HG03196 (cell line): ENCODE results near the gene PCGF2.
A peak's percentile ranks its signal among the peaks of the same experiment; 100 is the strongest.
"Not testable (repeated sequence)": the region's sequence is repeated elsewhere in the genome, so short reads cannot be mapped to it uniquely, and the experiment has no call there.

Experiments used
- ATAC-seq: cut with Tn5 transposase; IDR thresholded peaks from one replicate; pipeline ENCODE4 v1.9.1; 2021; ENCODE audit not compliant: unreplicated experiment

Gene PCGF2

DNA sequence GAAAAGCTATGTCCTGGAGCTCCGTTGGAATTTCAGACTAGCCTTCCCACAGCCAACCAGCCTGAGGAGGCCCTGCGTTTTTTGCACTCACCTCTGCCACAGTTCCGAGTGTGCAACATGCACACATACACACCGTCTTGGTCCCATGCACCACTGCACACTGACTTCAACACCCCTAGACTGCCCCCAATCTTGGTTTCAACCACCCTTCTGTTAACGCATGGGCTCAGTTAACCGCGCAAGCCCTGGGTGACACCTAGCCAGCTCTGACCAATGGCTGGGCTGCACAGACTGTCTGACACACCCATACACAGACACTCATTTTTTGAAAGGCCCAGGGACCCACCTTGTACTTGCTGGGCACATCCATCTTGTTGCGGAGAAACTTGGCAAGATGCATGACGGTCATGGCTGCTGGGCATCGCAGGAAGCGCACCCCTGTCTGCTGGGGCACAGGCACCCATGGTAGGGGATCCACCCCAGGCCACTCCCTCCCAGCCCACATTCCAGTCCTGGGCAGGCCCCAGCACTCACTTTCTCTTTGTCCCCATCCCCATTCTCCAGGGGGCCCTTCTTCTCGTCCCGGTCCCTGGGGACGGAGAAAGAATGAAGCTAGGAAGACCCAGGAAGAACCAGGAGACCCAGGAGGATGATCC is 10.0 kb downstream of the PCGF2 start:
- no peak for ATAC-seq

DNA sequence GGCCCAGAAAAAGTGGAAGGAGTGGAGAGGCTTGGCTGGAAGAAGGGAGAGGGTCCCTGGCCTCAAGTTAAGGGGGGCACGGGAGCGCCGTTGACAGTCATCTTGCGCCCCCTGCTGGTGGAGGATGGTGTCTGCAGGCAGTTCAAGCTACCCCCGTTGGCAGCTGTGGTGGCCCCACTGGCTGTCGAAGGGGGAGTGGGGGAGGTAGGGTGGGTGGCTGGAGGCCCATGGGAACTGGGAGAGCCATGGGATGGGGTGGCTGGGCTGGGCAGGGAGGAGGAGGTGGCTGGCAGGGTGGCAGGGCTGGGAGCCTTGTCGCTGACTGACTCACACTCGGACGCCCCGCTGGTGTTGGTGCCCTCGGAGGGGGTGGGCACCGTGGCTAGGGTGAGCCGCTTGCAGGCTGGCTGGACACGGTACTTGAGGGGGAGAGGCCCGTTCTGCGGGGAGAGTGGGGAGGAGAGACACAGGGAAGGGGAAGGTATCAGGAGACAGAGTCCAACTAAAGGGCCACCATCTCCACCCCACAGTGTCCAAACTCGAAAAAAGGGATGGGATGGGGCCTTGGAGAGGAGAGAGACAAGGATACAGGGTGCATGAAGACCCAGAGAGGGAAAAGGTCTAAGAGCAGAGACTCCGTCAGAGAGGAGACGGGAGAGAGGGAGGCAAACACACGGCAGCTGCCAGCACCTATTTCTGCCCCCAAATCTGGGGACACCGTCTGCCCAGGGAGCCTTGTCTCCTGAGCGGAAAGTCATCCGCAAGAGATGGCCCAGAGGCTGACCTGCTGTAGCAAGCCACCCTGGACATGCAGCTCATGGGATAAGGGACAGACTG is 12.8 kb downstream of the PCGF2 start:
- no peak for ATAC-seq

DNA sequence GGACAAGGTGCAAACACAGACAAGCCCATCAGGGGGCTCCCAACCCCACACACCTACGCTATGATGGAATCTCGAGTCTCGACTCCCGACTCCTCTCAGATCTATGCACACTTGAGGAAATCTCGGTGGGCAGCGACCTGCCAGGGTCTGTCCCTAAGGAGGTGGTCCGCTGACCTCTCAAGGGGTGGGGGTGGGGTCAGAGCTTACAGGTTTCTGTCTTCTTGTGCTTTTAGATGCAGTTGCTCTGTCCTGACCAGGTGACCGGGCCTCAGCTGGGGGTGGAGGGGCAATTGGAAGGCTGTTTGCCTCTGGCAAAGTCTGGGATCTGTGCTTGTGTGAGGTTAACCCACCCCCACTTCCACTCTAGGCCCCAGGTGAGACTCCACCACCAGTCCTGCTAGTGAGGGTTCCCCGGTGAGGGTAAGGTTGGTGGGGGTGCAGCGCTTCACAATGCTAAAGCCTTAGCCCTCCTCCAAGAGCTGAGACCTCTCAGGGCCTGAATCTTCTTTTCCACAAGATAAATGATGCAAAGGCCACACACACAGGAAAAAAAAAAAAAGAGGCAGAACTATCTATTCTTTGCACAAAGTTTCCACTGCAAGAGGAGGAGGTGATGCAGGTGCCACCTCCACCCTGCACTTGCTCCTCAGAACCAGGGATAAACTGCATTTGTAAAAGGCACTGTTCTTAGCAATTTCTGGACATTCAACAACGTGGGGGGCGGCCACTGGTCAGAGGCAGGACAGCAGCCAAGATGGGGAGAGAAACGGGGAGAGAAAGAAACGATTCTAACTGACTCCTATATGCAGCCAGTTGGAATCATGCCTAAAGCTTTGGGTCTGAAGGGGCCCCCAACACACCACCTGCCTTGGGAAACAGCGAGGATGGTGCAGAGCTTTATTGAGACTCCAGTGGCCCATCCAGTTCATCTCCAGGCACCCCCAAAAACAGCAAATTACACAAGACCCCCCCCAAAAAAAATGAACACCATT is 13.9 kb downstream of the PCGF2 start:
- ATAC-seq: no peak

DNA sequence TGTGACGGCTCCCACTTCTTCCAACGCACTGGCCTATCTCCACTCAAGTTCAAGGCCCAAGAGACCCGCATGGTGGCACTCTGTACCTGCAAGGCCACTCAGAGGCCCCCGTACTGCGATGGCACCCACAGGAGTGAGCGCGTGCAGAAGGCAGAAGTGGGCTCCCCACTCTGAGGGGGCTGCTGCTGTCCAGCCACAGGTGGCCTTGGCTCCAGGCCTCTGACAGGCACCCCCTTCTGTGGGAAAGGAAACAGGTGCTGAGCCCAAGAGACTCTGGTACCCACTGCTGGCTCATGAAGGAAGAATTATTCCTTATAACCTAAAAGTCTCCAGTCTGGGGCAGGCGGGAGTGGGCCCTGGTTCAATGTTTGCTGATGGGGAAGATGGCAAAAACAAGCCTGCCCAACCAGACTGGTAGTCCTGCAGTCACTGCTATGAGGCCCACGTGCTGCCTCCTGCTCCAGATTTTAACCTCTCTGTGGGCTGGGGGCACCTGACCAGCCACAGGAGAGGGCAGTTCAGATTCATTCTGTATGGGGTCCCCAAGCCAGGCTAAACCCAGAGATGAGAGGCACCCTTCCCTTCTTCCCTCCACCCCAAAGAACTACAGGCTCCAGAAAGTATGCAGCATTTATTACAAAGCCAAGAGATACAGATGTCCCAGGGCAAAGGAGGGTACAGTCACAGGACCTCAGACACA is 14.7 kb downstream of the PCGF2 start:
- ATAC-seq: no peak

DNA sequence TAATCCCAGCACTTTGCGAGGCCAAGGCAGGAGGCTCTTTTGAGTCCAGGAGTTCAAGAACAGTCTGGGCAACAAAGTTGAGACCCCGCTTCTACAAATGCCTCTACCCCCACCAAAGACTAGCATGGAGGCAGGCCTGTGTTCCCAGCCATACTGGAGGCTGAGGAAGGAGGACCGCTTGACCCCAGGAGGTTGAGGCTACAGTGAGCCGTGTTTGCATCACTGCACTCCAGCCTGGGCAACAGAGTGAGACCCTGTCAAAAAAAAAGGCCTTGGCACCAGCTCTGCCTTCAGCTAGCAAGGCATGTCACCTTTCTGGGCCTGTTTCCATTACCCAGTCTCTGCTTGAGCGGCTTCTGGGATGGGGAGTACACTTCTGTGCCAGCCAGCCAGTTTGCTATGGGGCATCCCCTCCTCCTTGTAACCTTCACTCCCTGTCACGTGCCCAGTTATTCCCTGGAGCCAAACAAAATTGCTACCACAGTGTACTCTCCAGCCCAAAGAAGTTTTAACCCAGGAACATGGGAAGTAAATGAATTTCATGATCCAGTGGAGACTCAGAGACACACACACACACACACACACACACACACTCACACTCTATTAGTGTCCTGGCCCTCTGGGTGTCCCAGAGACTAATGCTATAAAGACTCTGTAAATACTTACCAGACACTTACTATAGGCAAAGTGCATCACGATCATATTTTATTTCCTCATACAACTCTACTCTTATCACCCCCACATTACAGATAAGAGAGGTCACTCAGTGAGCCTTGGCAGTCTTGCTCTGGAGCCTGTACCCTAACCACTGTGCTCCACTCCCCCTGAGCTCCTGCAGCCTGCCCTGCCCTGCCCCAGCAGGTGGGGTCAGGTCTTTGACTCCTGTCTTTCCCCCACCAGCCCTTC is 15.5 kb downstream of the PCGF2 start:
- ATAC-seq: no peak

DNA sequence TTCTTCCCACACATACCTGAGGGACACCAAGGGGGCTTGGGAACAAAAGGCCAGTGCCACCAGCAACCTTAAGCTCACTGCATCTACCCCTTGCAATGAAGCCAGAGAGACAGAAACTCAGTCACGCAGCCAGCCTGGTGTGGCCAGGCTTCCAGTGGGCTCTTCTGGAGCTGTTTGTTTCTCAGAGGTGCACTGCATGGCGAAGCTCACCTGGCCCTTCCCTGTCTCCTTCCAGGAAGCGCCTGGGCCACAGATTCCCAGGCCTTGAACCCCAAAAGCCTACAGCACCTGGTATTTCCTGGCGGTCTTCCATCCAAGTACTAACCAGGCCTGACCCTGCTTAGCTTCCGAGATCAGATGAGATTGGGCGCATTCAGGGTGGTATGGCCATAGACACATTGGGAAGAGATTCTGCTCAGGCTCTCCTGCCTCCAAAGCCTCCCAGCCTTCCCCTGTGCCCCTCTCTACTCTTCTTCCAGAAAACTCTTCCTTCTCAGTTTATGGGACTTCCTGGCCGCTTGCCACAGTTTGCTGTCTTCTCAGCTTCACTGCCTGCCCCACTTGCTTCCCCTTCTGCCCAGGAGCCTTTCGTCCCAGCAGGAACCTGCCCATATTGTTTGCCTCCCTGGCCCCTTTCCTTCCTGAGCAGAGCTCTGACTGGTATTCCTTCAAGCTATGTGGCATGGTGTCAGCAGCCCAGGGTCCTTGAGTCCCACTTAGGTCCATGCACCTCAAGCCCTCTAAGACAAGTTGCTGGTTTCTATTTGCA is 16.4 kb downstream of the PCGF2 start:
- ATAC-seq: no peak

DNA sequence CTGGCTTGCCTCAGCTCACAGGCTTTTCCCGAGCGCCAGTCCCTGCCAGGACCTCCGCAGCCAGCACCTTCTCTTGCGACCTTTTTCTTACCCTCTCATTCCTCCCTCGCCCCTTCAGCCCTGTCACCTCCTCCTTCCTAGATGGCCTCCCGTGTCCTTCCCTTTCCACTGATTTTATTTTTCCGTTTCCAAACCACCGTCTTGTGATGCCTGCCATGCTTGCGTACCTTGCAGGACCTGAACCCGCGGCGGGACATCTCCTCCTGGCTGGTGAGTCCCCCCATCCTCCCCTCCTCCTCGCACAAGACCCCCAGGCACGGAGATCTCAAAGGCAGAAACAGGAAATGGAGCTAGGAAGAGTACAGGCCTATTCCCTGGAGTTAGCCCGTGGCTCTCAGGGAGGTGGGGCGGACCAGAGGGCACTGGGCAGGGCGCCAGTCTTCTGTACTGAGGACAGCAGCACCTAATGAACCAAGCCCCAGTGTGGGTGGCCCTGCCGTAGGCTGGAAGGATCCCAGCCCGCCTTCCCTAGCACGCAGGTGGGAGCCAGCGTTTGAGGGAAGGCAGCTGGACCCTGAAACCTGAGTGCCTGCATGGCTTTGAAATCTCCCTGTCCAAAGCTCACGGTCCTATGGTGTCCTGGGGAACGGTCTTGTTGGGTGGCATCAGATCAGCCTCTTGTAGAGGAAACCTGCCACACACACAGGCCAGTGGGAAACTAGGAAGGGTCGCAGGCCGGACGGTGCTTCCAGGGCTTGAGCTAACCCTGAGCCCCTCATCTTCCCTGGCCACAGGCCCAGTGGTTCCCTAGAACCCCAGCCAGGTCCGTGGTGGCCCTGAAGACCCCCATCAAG is 17.4 kb downstream of the PCGF2 start:
- no peak for ATAC-seq

DNA sequence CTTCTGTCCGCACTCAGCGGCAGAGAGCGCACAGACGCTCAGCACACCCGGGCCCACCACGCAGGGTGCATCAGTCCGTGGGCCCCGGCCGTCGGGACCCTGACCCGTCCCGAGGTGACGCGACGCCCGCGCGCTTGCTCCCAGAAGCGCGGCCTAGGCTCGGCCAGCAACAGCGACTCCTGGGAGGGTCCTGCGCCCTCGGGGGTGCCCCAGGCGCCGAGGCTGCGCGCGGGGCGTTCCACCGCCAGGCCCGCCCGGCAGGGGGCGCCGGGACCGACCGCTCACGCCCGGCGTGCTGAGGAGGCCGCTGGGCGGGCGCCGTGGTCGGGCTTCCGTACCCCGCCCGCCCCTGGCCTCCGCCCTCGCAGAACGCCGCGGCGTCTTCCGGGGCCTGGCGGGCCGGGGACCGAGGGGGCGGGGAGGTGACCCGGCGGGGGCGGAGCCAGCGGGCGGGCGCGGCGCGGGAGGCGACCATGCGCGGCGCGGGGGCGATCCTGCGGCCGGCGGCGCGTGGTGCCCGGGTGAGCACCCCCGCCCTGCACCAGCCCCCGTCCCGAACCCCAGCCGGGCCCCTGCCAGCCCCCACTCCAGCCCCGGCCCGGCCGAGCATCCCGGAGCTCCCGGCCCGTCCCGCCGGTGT is 18.1 kb downstream of the PCGF2 start, which contains the start of gene CISD3:
Gene CISD3, plus strand, starts transcription at position 456 of the 640 bp plus-strand sequence. Its CDS starts 18 bp downstream, at position 474.
- ATAC-seq: peak; percentile 74

DNA sequence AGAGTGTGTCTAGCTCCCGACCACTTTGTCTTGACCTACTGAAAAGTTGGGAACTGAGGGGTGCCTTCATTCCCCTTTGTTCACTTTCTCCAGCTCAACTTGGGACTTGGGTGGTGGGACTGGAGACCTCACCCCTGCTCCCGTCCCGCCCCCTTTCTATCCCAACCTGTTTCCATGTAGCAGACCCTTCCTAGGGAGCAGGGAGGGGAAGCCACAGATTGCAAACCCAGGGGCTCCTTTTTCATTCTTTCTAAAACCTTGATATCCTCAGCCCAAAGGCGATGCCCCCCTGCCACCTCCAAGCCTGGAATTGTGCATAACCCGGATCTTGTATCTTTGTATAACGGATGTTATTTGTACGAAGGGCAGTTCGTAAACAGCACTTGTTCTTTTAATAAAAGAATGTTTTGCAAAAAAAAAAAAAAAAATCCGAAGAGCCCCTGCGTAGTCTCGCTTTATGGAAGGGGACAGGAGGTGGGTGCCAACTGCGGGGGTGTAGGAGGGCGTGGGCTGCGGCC is 18.7 kb downstream of the PCGF2 start:
- no peak for ATAC-seq

DNA sequence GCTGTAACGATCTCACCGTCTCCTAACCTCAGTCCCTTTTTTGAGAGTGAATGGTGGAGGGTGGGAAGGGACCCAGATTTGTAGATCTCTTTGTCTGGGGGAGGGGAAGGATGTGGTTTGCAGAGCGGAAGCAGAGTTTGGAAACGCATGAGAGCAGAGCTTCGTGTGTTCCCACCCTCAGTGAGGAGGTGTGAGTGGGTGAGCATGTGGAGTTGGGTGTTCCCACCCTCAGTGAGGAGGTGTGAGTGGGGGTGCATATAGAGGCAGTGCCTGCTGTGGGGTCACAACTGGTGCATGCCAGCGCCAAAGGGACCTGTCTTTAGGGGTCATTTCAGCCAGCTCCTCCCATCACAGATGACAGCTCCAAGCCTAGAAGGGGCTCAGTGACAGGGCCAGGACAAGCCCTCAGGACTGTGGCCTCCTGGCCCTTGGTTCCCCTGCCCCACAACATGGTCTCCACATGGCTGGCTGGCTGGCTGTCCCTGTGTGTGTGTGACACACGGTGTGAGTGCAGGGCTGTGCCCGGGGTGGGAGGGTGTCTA is 19.8 kb downstream of the PCGF2 start:
- no peak for ATAC-seq

DNA sequence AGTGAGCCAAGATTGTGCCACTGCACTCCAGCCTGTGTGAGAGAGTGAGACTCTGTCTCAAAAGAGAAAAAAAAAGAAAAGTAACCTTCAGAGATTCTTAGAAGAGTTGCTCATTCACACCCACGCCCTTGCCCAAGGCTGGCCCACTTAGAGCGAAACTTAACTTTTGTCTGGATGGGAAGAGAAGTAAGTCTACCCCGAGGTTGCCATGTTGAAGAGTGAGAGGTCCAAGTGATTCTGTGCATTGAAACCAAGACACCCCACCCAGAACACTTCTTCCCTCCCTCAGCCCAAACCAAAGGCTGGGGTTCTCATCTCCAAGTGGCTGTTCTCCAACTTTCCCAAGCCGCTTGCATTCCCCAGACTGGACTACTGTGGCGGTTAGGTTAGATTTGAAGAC is 20.4 kb downstream of the PCGF2 start:
- no peak for ATAC-seq

DNA sequence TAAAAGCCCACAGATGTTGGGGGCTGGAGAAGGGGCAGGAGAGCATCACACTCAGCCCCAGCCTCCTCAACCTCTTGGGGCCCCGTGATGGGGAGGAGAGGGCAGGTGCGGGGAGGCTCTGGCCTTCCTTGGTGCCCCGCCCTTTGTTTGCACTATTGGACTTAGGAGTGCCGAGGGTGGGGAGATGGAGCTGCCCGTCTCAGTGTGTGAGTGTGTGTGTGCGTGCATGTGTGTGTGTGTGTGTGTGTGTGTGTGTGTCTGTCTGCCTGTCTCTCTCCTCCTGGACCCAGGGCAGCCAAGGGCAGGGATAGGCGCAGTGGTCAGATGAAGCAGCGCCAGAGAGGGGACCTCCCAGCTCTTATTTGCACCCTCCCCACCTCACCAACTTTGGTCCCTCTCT is 22.0 kb downstream of the PCGF2 start:
- not testable (repeated sequence) for ATAC-seq

DNA sequence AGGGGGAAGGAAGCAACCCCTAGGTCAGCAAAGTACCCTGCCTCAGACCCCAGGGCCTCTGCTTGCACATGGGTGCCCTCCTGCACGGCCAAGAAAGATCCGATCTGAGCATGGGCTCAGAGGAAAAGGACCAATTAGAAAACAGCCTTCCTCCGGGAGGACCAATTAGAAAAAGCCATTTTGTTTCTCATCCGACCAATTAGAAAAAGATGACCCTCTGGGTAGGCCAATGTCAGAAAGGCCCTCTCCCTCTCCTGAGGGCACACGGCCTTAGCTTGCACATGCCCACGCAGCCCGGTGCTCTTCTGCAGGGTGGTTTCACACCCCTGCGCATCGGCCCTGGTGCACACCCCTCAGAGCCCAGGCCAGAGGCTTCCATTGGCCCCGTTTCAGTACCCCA is 23.1 kb downstream of the PCGF2 start:
- no peak for ATAC-seq

DNA sequence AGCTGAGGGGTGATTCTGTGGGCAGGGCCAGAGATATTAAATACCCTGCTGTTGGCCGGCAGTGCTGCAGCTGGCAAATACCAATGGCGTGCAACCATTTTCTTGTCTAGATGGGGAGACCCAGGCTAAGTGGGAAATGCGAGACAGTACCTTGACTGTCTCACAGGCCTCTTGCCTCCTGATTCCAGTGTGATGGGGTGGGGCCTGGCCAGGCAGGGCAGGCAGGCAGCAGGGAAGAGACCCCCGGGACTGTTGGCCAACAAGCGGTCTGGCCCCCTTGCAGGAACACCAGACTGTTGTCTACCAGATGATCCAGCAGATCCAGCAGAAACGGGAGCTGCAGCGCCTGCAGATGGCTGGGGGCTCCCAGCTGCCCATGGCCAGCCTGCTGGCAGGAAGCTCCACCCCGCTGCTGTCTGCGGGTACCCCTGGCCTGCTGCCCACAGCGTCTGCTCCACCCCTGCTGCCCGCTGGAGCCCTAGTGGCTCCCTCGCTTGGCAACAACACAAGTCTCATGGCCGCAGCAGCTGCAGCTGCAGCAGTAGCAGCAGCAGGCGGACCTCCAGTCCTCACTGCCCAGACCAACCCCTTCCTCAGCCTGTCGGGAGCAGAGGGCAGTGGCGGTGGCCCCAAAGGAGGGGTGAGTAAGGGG is 23.7 kb downstream of the PCGF2 start:
- ATAC-seq: no peak

DNA sequence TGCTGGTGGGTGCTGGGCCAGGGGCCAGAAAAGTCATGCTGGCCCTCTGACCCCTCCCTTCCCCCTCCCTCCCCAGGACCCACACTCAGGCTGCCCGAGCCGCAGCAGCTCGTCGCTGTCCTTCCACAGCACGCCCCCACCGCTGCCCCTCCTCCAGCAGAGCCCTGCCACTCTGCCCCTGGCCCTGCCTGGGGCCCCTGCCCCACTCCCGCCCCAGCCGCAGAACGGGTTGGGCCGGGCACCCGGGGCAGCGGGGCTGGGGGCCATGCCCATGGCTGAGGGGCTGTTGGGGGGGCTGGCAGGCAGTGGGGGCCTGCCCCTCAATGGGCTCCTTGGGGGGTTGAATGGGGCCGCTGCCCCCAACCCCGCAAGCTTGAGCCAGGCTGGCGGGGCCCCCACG is 26.3 kb downstream of the PCGF2 start:
- no peak for ATAC-seq

DNA sequence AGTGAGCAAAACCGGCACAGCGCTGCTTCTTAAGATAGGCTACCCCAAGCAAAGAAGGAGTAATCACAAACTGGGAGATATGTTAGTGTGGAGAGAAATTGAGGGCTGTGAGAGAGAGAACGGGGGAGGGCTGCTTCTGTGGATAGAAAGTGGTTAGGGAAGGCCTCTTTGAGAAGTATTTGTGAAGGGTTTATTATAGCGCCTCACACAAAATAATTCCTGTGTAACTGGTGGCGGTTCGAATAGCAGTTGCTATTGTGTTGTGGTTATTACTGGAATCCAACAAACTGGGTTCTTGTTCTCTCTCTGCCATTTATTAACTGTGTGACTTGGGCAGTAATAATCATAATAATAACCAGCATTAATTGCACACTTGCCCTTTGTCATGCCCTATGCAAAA is 27.2 kb downstream of the PCGF2 start:
- no peak for ATAC-seq
